ENCODE data around the gene CTNND1. TPM values are rescaled to one million over a fixed set of nuclear protein-coding genes. Genes with fewer than 3 reads are reported as not detected.

Gene CTNND1
- total RNA-seq, 4 donors from 2014 or later, result 178 to 238 (median 202) TPM

GRCh38 chr11:57776577-57777210 lies 15.1 kb downstream of the CTNND1 start:
- Histone ChIP-seq H3K9me3 (no peaks in the 10 kb centered on the region), H3K36me3 (no peaks in the 10 kb centered on the region), H3K4me1 (peaks cover 96 to 99% of the 10 kb centered on the region in 2 donors), H3K27ac (peak overlapping the region; percentile 97 to 99 (median 99)), H3K27me3 (no peaks in the 10 kb centered on the region), H3K4me3 (replicated peaks in 1 of 3) (no peak overlapping the region)
- no peak for DNase-seq
- intact Hi-C loops (cut with DNase I), result no loop called here
- TF ChIP-seq CTCF (IDR thresholded peaks at IDR 0.05), result no peak
- no peak for TF ChIP-seq POLR2A (IDR thresholded peaks at IDR 0.05)
- WGBS, 2 donors, result 24 to 29% methylated on average over 2 of the region's 2 CpGs

- TF ChIP-seq POLR2A (IDR thresholded peaks at IDR 0.05) (no peak), CTCF (IDR thresholded peaks at IDR 0.05) (no peak)
- Histone ChIP-seq H3K9me3 (no peaks in the 10 kb centered on the region), H3K4me3 (replicated peaks in 1 of 3) (no peak overlapping the region), H3K27me3 (no peaks in the 10 kb centered on the region), H3K27ac (peak overlapping the region; percentile 97 to 99 (median 99)), H3K36me3 (no peaks in the 10 kb centered on the region), H3K4me1 (peaks cover 96 to 99% of the 10 kb centered on the region in 2 donors)
- peak in 1 of 2 donors; percentile 43 for DNase-seq
- intact Hi-C loops (cut with DNase I), result no loop called here
- 13 to 27% methylated on average over 3 of the region's 3 CpGs for WGBS, 2 donors
Observed at GRCh38 chr11:57777969-57778317, 16.3 kb downstream of the CTNND1 start.

GRCh38 chr11:57778318-57779037 lies 16.9 kb downstream of the CTNND1 start:
- H3K27me3 ChIP-seq, result no peaks in the 10 kb centered on the region
- peak overlapping the region in 1 of 3 donors; percentile 3 for H3K4me3 ChIP-seq (replicated peaks in 1 of 3)
- peak overlapping the region; percentile 97 to 99 (median 99) for H3K27ac ChIP-seq
- H3K9me3 ChIP-seq, result no peaks in the 10 kb centered on the region
- no peaks in the 10 kb centered on the region for H3K36me3 ChIP-seq
- DNase-seq, result peak; percentile 99
- WGBS, 2 donors, result 0 to 9% methylated on average over 6 of the region's 6 CpGs
- peak; percentile 32 to 90 for TF ChIP-seq POLR2A (IDR thresholded peaks at IDR 0.05)
- TF ChIP-seq CTCF (IDR thresholded peaks at IDR 0.05), result no peak
- peaks cover 96 to 99% of the 10 kb centered on the region in 2 donors for H3K4me1 ChIP-seq
- intact Hi-C loops (cut with DNase I), result no loop called here

GRCh38 chr11:57779276-57779675 lies 17.7 kb downstream of the CTNND1 start:
- Histone ChIP-seq H3K9me3 (no peaks in the 10 kb centered on the region), H3K27me3 (no peaks in the 10 kb centered on the region), H3K4me1 (peaks cover 95 to 99% of the 10 kb centered on the region in 2 donors), H3K36me3 (no peaks in the 10 kb centered on the region), H3K27ac (peak overlapping the region; percentile 97 to 99 (median 99)), H3K4me3 (replicated peaks in 1 of 3) (no peak overlapping the region)
- TF ChIP-seq POLR2A (IDR thresholded peaks at IDR 0.05), result peak in 1 of 2 donors; percentile 72
- TF ChIP-seq CTCF (IDR thresholded peaks at IDR 0.05), result peak in 2 of 6 experiments; percentile 30 to 38
- intact Hi-C loops (cut with DNase I), result no loop called here
- peak; percentile 57 to 65 for DNase-seq
- WGBS, 2 donors, result 11 to 15% methylated on average over 1 of the region's 1 CpG

- intact Hi-C loops (cut with DNase I), result no loop called here
- Histone ChIP-seq H3K4me1 (peaks cover 91 to 99% of the 10 kb centered on the region in 2 donors), H3K27ac (peak overlapping the region; percentile 97 to 99 (median 99)), H3K9me3 (no peaks in the 10 kb centered on the region), H3K27me3 (no peaks in the 10 kb centered on the region), H3K4me3 (replicated peaks in 1 of 3) (no peak overlapping the region), H3K36me3 (no peaks in the 10 kb centered on the region)
- peak; percentile 96 for DNase-seq
- 19 to 29% methylated on average over 3 of the region's 3 CpGs for WGBS, 2 donors
- TF ChIP-seq POLR2A (IDR thresholded peaks at IDR 0.05) (peak in 1 of 2 donors; percentile 83), CTCF (IDR thresholded peaks at IDR 0.05) (no peak)
Observed at GRCh38 chr11:57781529-57781943, 19.9 kb downstream of the CTNND1 start.
